Activated B cell treated with CpG ODN at 0.5 μM for 24 hours (primary cell): ENCODE results near the gene ZDHHC14. TPM values are rescaled to one million over a fixed set of nuclear protein-coding genes. Genes with fewer than 3 reads are reported as not detected.
A peak's percentile ranks its signal among the peaks of the same experiment; 100 is the strongest.

Source experiments
- ATAC-seq: fragments of 200-7000 bp; cut with Tn5 transposase; one replicate; pipeline ENCODE4 v1.10.0; 2021; ENCODE audit warnings: low read depth, mild to moderate bottlenecking, moderate library complexity
- CTCF ChIA-PET: fragments of 350-600 bp; sonication (Branson Sonifier 250); formaldehyde crosslinking; loops from one replicate; lab custom pipeline; 2021; ENCODE audit warnings: antibody characterized with exemption; lab: Charles Lee
- POLR2A ChIA-PET: fragments of 350-600 bp; sonication (Branson Sonifier 250); formaldehyde crosslinking; loops from one replicate; lab custom pipeline; 2021; ENCODE audit warnings: antibody characterized with exemption; lab: Charles Lee
- DNase-seq: peaks from one replicate; pipeline ENCODE4 v3.0.0; 2022
- H3K27ac Mint-ChIP-seq: one replicate; pipeline ENCODE4 v1.8.0; 2020; ENCODE audit warnings: mixed read lengths
- H3K27me3 Mint-ChIP-seq: one replicate; pipeline ENCODE4 v1.8.0; 2021; ENCODE audit warnings: mixed read lengths
- H3K36me3 Mint-ChIP-seq: one replicate; pipeline ENCODE4 v1.8.0; 2021; ENCODE audit warnings: low read depth, mixed read lengths
- H3K4me1 Mint-ChIP-seq: one replicate; pipeline ENCODE4 v1.8.0; 2021; ENCODE audit warnings: mixed read lengths
- H3K4me3 Mint-ChIP-seq: one replicate; pipeline ENCODE4 v1.8.0; 2020; ENCODE audit warnings: mild to moderate bottlenecking, mixed read lengths
- H3K9me3 Mint-ChIP-seq: one replicate; pipeline ENCODE4 v1.8.0; 2020; ENCODE audit warnings: mixed read lengths
- intact Hi-C: fragments of 100-400 bp; cut with micrococcal nuclease; formaldehyde crosslinking; loops from one replicate; pipeline ENCODE4 v1.15.1; 2024
- total RNA-seq: library from RNA; stranded (reverse); gene quantifications from 2 replicates; pipeline ENCODE4 v1.2.3, GENCODE V29; 2022
- TF ChIP-seq, protein P1 (sequence below): fragments of 200-600 bp; IDR thresholded peaks from one replicate; pipeline ENCODE4 v1.8.0; 2022; ENCODE audit warnings: antibody characterized with exemption, mild to moderate bottlenecking

The ZDHHC14 gene
- total RNA-seq, 1 donor from 2014 or later, result 25.3 TPM

DNA sequence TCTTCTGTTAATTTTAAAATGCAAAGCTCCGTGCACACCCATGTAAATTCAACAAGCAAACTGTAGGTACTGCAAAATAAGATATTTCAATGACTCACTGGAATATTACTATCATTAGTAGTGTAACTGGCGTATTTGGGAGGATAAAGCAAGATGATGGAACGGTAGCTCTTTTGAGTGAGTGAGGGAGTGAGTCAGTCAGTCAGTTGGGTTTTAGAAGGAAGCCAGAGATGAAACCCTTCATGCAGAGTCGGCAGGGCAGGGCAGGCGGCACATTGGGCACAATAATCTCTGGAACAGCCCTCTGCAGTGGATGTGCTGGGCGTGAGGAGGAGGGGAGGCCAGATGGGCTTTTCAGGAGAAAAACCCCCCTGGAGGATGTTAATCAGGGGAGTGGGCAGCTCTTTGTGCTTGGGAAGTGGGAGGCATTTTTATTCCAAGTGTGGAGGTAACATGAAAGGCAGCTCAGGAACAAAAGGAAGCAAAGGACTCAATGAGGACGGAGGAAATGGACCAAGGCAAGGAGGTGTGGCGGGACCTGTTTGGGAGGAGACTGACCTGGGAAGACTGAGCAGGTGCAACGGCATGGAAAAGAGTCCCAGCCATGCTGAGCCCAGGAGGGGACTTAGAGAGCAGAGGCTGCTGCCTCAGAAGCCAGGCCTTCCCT lies 171.2 kb downstream of the ZDHHC14 start:
- no peaks in the 10 kb centered on the region for H3K9me3 Mint-ChIP-seq
- ChIA-PET POLR2A (interaction anchor here (0.6 kb wide), 1 partner anchor 95 kb away, joined by 5 read pairs; no protein-coding TSS in a partner anchor), CTCF (no interaction called here)
- no peak overlapping the region for H3K27ac Mint-ChIP-seq
- H3K4me3 Mint-ChIP-seq, result no peak overlapping the region
- H3K4me1 Mint-ChIP-seq, result peaks cover 70% of the 10 kb centered on the region
- intact Hi-C loops, result no loop called here
- H3K36me3 Mint-ChIP-seq, result no peaks in the 10 kb centered on the region
- H3K27me3 Mint-ChIP-seq, result no peaks in the 10 kb centered on the region
- DNase-seq (no peak), ATAC-seq (no peak)
- TF ChIP-seq, protein P1, sequence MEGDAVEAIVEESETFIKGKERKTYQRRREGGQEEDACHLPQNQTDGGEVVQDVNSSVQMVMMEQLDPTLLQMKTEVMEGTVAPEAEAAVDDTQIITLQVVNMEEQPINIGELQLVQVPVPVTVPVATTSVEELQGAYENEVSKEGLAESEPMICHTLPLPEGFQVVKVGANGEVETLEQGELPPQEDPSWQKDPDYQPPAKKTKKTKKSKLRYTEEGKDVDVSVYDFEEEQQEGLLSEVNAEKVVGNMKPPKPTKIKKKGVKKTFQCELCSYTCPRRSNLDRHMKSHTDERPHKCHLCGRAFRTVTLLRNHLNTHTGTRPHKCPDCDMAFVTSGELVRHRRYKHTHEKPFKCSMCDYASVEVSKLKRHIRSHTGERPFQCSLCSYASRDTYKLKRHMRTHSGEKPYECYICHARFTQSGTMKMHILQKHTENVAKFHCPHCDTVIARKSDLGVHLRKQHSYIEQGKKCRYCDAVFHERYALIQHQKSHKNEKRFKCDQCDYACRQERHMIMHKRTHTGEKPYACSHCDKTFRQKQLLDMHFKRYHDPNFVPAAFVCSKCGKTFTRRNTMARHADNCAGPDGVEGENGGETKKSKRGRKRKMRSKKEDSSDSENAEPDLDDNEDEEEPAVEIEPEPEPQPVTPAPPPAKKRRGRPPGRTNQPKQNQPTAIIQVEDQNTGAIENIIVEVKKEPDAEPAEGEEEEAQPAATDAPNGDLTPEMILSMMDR, result no peak

DNA sequence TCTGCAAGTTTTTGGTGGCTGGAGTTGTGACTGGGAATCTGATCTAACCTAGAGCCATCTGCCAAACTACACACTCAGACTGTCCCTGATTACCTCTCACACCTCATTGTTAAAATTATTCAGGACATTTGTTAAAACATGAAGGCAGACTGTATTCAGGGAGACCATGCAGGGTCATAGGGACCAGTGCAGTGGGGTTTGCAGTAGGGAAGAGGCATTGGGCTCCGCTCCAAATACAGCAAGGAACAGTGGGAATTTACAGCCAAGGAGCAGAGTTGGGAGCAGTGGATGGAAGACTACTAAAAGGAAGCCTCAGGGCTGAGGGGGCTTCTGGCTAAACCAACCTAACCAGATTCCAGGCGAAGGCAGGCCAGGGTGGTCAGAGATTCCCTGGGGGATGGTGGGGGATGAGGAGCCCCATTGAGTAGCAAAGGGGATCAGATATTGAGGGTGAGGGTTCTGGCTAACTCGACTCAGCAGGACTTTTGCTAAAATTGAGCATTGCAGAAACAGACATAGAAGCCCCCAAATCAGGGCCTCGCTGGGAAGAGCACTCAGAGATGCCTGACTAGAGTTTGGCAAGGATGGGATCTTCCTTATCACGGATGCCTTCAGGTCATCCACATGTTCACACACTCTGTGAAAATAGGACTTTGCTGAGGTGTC lies 172.0 kb downstream of the ZDHHC14 start:
- no peak for ATAC-seq
- peaks cover 77% of the 10 kb centered on the region for H3K4me1 Mint-ChIP-seq
- CTCF ChIA-PET, result no interaction called here
- no peaks in the 10 kb centered on the region for H3K36me3 Mint-ChIP-seq
- no peak for DNase-seq
- no peak overlapping the region for H3K4me3 Mint-ChIP-seq
- no peaks in the 10 kb centered on the region for H3K27me3 Mint-ChIP-seq
- H3K9me3 Mint-ChIP-seq, result no peaks in the 10 kb centered on the region
- POLR2A ChIA-PET, result interaction anchor here (0.6 kb wide), 1 partner anchor 96 kb away, joined by 5 read pairs; no protein-coding TSS in a partner anchor
- H3K27ac Mint-ChIP-seq, result no peak overlapping the region
- intact Hi-C loops, result no loop called here
- TF ChIP-seq, protein P1, result no peak

DNA sequence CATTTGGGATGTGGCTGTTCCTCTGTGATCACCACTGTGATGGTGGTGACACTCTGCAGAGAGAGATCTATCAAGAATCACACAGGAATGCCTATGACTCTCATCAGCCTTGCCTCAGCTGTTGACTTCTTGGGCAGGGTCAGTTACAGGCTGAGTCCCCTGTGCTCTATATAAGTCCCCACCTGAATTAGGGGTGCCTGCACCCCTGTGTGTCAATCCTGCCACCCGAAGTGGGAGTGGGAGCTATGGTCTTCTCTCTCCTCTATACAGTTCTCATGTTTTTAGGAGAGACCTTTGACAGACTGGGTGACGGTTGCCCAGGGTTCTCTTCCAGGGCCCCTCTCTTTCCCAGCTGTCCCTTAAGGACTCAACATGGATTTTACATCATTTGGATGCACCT lies 173.8 kb downstream of the ZDHHC14 start:
- TF ChIP-seq, protein P1, result no peak
- POLR2A ChIA-PET, result interaction anchor here (1.0 kb wide), 1 partner anchor 17 kb away, joined by 3 read pairs; no protein-coding TSS in a partner anchor
- DNase-seq, result no peak
- Mint-ChIP-seq H3K4me1 (peaks cover 80% of the 10 kb centered on the region), H3K4me3 (no peak overlapping the region), H3K27ac (no peak overlapping the region), H3K9me3 (no peaks in the 10 kb centered on the region), H3K27me3 (no peaks in the 10 kb centered on the region), H3K36me3 (no peaks in the 10 kb centered on the region)
- ATAC-seq, result no peak
- CTCF ChIA-PET, result no interaction called here
- intact Hi-C loops, result no loop called here

DNA sequence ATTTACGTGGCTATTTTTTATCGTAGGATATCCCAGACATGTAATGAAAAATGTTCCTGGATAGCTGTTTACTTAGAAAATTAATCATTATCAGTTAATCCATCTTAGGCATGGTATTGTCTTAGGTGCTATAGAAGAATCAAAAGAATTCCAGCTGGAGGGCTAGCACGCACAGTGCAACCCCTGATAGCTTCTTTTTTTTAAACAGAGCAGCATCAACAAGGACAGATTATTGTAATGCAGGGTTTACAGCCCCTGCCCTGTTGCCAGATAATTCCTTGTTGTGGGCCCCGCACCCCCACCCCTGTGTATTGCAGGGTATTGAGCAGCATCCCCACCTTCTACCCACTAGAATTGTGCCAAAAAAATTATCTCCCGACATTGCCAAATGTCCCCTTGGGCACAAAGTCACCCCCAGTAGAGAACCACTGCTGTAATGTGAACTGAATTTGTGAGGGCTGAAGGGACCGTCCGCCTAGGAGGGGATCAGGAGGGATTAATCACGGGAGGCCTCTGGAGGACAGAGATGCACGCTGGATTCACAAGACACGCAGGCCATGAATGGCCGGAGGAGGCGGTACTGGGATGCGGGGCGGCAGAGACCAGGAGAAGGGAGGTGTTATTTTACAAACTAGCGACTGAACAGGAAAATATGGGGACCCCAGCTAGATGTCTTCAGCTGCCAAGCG lies 174.6 kb downstream of the ZDHHC14 start:
- ATAC-seq (no peak), DNase-seq (no peak)
- no peaks in the 10 kb centered on the region for H3K36me3 Mint-ChIP-seq
- no peak overlapping the region for H3K4me3 Mint-ChIP-seq
- no peaks in the 10 kb centered on the region for H3K27me3 Mint-ChIP-seq
- TF ChIP-seq, protein P1, result no peak
- POLR2A ChIA-PET, result interaction anchor here (0.6 to 2.2 kb wide), 4 partner anchors 16 to 1287 kb away, joined by 3 to 18 read pairs (median 4); no protein-coding TSS in a partner anchor
- peak overlapping the region; percentile 62 for H3K27ac Mint-ChIP-seq
- intact Hi-C loops, result loop anchor here (2.0 kb wide), 1 partner anchor 17 kb away; no protein-coding TSS in a partner anchor
- no peaks in the 10 kb centered on the region for H3K9me3 Mint-ChIP-seq
- peaks cover 80% of the 10 kb centered on the region for H3K4me1 Mint-ChIP-seq
- CTCF ChIA-PET, result no interaction called here
